Measurements from ENCODE around the gene MUSTN1. TPM values are rescaled to one million over a fixed set of nuclear protein-coding genes. Genes with fewer than 3 reads are reported as not detected.

Gene MUSTN1
- total and polyA plus RNA-seq, 4 donors, result 0.25 to 12.1 (median 3.9) TPM

DNA sequence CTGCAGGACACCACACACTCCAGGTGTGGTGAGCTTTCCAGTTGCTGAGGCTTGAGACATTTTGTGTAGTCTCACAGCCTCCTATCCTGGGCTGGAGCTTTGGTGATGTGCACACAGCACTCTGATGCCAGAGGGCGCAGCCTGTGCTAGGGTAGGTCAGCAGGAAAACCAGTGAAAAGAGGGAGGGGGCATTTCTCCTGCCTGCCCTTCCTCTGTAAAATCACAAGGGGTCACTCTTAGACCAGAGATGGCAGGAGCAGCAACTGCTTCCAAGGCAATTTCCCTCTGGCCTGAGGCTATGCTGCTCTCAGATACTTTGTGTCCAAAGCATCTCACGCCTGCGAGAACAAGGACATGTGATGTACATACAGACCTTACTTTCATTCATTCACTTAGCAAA is 16.5 kb upstream of the MUSTN1 start:
- 49% methylated on average over 3 of the region's 3 CpGs for WGBS
- Histone ChIP-seq H3K9ac (ENCODE audit: low read depth in 1 of 2, low read length in 2 of 2) (no peak overlapping the region), H3K9me3 (ENCODE audit: control insufficient read depth in 4 of 4, low read length in 3 of 4) (no peaks in the 10 kb centered on the region), H3K27me3 (ENCODE audit: control insufficient read depth in 4 of 4, insufficient read depth in 4 of 4, low read length in 3 of 4) (no peaks in the 10 kb centered on the region), H3K4me3 (ENCODE audit: low read depth in 1 of 3, low read length in 3 of 3) (no peak overlapping the region), H3K4me1 (ENCODE audit: control insufficient read depth in 4 of 4, insufficient read depth in 4 of 4, low read length in 3 of 4) (peaks cover 2 to 5% (median 4%) of the 10 kb centered on the region in 4 donors), H3K27ac (ENCODE audit: low read depth in 1 of 2, low read length in 2 of 2) (peak overlapping the region in 1 of 2 donors; percentile 0), H3K36me3 (ENCODE audit: control insufficient read depth in 4 of 4, insufficient read depth in 3 of 4, low read depth in 1 of 4, low read length in 3 of 4) (peaks cover 0 to 39% (median 21%) of the 10 kb centered on the region in 4 donors)
- TF ChIP-seq RXRA (IDR thresholded peaks at IDR 0.05) (peak in 1 of 2 donors; percentile 49), ZBTB33 (IDR thresholded peaks at IDR 0.05) (no peak), CTCF (IDR thresholded peaks at IDR 0.05; ENCODE audit: low read depth, low read length, missing input control) (peak; percentile 97), RAD21 (IDR thresholded peaks at IDR 0.05) (peak; percentile 95 to 98), HNF4A (conservative IDR thresholded peaks at IDR 0.05) (peak; percentile 31 to 44)
- DNase-seq (ENCODE audit: low spot score), result no peak

GRCh38 chr3:52849656-52850055 is 14.8 kb upstream of the MUSTN1 start:
- Histone ChIP-seq H3K36me3 (ENCODE audit: control insufficient read depth in 4 of 4, insufficient read depth in 3 of 4, low read depth in 1 of 4, low read length in 3 of 4) (peaks cover 0 to 36% (median 21%) of the 10 kb centered on the region in 4 donors), H3K27ac (ENCODE audit: low read depth in 1 of 2, low read length in 2 of 2) (no peak overlapping the region)
- DNase-seq (ENCODE audit: low spot score), result no peak

More at GRCh38 chr3:52849656-52850055, 14.8 kb upstream of the MUSTN1 start:
- Histone ChIP-seq H3K9me3 (ENCODE audit: control insufficient read depth in 4 of 4, low read length in 3 of 4) (no peaks in the 10 kb centered on the region), H3K4me1 (ENCODE audit: control insufficient read depth in 4 of 4, insufficient read depth in 4 of 4, low read length in 3 of 4) (peaks cover 8 to 12% (median 10%) of the 10 kb centered on the region in 4 donors), H3K4me3 (ENCODE audit: low read depth in 1 of 3, low read length in 3 of 3) (no peak overlapping the region), H3K9ac (ENCODE audit: low read depth in 1 of 2, low read length in 2 of 2) (no peak overlapping the region), H3K27me3 (ENCODE audit: control insufficient read depth in 4 of 4, insufficient read depth in 4 of 4, low read length in 3 of 4) (no peaks in the 10 kb centered on the region)
- 97% methylated on average over 15 of the region's 15 CpGs for WGBS
- no peak for TF ChIP-seq SP1 (IDR thresholded peaks at IDR 0.05)
- TF ChIP-seq CTCF (IDR thresholded peaks at IDR 0.05; ENCODE audit: low read depth, low read length, missing input control), result no peak
- no peak for TF ChIP-seq FOXA1 (IDR thresholded peaks at IDR 0.05)
- TF ChIP-seq REST (IDR thresholded peaks at IDR 0.05), result no peak
- no peak for TF ChIP-seq TAF1 (conservative IDR thresholded peaks at IDR 0.05)
- no peak for TF ChIP-seq JUND (IDR thresholded peaks at IDR 0.05)
- TF ChIP-seq MAX (IDR thresholded peaks at IDR 0.05), result no peak
- TF ChIP-seq GABPA (IDR thresholded peaks at IDR 0.05 in 1 of 2, conservative IDR thresholded peaks at IDR 0.05 in 1 of 2), result no peak
- no peak for TF ChIP-seq ATF3 (IDR thresholded peaks at IDR 0.05)
- no peak for TF ChIP-seq RXRA (IDR thresholded peaks at IDR 0.05)
- TF ChIP-seq YY1 (IDR thresholded peaks at IDR 0.05), result no peak
- TF ChIP-seq RAD21 (IDR thresholded peaks at IDR 0.05), result no peak

All from liver (tissue), 9 donors.